ENCODE results near the gene GLCE. TPM values are rescaled to one million over a fixed set of nuclear protein-coding genes. Genes with fewer than 3 reads are reported as not detected.

Gene GLCE
- total RNA-seq, 2 donors from 2014 or later = 3.9 to 4.4 TPM

GRCh38 chr15:69132977-69133861, 27.2 kb upstream of the GLCE start:
- ATAC-seq (no peak), DNase-seq (ENCODE audit: low spot score in 2 of 2) (no peak)
- Mint-ChIP-seq H3K36me3 (no peaks in the 10 kb centered on the region), H3K27ac (no peak overlapping the region), H3K9me3 (no peaks in the 10 kb centered on the region)

GRCh38 chr15:69133862-69134519, 26.4 kb upstream of the GLCE start:
- Mint-ChIP-seq H3K27ac (no peak overlapping the region), H3K9me3 (no peaks in the 10 kb centered on the region), H3K36me3 (no peaks in the 10 kb centered on the region)
- no peak for DNase-seq (ENCODE audit: low spot score in 2 of 2)
- ATAC-seq = no peak

GRCh38 chr15:69134791-69135190, 25.6 kb upstream of the GLCE start:
- no peak overlapping the region for H3K27ac Mint-ChIP-seq
- no peak for ATAC-seq
- no peaks in the 10 kb centered on the region for H3K36me3 Mint-ChIP-seq
- DNase-seq (ENCODE audit: low spot score in 2 of 2) = no peak
- no peaks in the 10 kb centered on the region for H3K9me3 Mint-ChIP-seq

- no peak for ATAC-seq
These were observed 24.9 kb upstream of the GLCE start for GRCh38 chr15:69135499-69135898.

GRCh38 chr15:69138963-69139362, 21.5 kb upstream of the GLCE start:
- Mint-ChIP-seq H3K9me3 (no peaks in the 10 kb centered on the region), H3K36me3 (peaks cover 0 to 4% of the 10 kb centered on the region in 2 donors), H3K27ac (no peak overlapping the region)
- no peak for ATAC-seq
- DNase-seq (ENCODE audit: low spot score in 2 of 2) = no peak

More at GRCh38 chr15:69135499-69135898, 24.9 kb upstream of the GLCE start:
- H3K9me3 Mint-ChIP-seq = no peaks in the 10 kb centered on the region
- no peaks in the 10 kb centered on the region for H3K36me3 Mint-ChIP-seq
- no peak for DNase-seq (ENCODE audit: low spot score in 2 of 2)
- H3K27ac Mint-ChIP-seq = no peak overlapping the region

- no peak overlapping the region for H3K27ac Mint-ChIP-seq
- H3K9me3 Mint-ChIP-seq = no peaks in the 10 kb centered on the region
These were observed 20.1 kb upstream of the GLCE start for GRCh38 chr15:69140306-69140705.

GRCh38 chr15:69141286-69141701, 19.1 kb upstream of the GLCE start:
- H3K36me3 Mint-ChIP-seq = peaks cover 0 to 4% of the 10 kb centered on the region in 2 donors
- no peak overlapping the region for H3K27ac Mint-ChIP-seq
- no peak for ATAC-seq
- DNase-seq (ENCODE audit: low spot score in 2 of 2) = no peak
- no peaks in the 10 kb centered on the region for H3K9me3 Mint-ChIP-seq

More at GRCh38 chr15:69140306-69140705, 20.1 kb upstream of the GLCE start:
- ATAC-seq (no peak), DNase-seq (ENCODE audit: low spot score in 2 of 2) (no peak)
- H3K36me3 Mint-ChIP-seq = peaks cover 0 to 4% of the 10 kb centered on the region in 2 donors

GRCh38 chr15:69141833-69142232, 18.6 kb upstream of the GLCE start:
- ATAC-seq (no peak), DNase-seq (ENCODE audit: low spot score in 2 of 2) (no peak)
- Mint-ChIP-seq H3K9me3 (no peaks in the 10 kb centered on the region), H3K36me3 (peaks cover 0 to 4% of the 10 kb centered on the region in 2 donors), H3K27ac (no peak overlapping the region)

- DNase-seq (ENCODE audit: low spot score in 2 of 2) (no peak), ATAC-seq (no peak)
- Mint-ChIP-seq H3K36me3 (peaks cover 0 to 4% of the 10 kb centered on the region in 2 donors), H3K9me3 (no peaks in the 10 kb centered on the region), H3K27ac (no peak overlapping the region)
These were observed 16.5 kb upstream of the GLCE start for GRCh38 chr15:69143756-69144436.

- DNase-seq (ENCODE audit: low spot score in 2 of 2) (no peak), ATAC-seq (no peak)
- H3K9me3 Mint-ChIP-seq = no peaks in the 10 kb centered on the region
- no peak overlapping the region for H3K27ac Mint-ChIP-seq
- peaks cover 0 to 4% of the 10 kb centered on the region in 2 donors for H3K36me3 Mint-ChIP-seq
These were observed 15.9 kb upstream of the GLCE start for GRCh38 chr15:69144530-69144929.

- no peak for ATAC-seq
These were observed 15.2 kb upstream of the GLCE start for GRCh38 chr15:69145149-69145693.

GRCh38 chr15:69145694-69146492, 14.5 kb upstream of the GLCE start:
- Mint-ChIP-seq H3K36me3 (peaks cover 0 to 4% of the 10 kb centered on the region in 2 donors), H3K9me3 (no peaks in the 10 kb centered on the region), H3K27ac (no peak overlapping the region)
- ATAC-seq = no peak
- DNase-seq (ENCODE audit: low spot score in 2 of 2) = no peak

More at GRCh38 chr15:69145149-69145693, 15.2 kb upstream of the GLCE start:
- no peaks in the 10 kb centered on the region for H3K9me3 Mint-ChIP-seq
- H3K36me3 Mint-ChIP-seq = peaks cover 0 to 4% of the 10 kb centered on the region in 2 donors
- H3K27ac Mint-ChIP-seq = no peak overlapping the region
- DNase-seq (ENCODE audit: low spot score in 2 of 2) = no peak

GRCh38 chr15:69146724-69147435, 13.6 kb upstream of the GLCE start:
- ATAC-seq (no peak), DNase-seq (ENCODE audit: low spot score in 2 of 2) (no peak)
- no peaks in the 10 kb centered on the region for H3K9me3 Mint-ChIP-seq
- H3K27ac Mint-ChIP-seq = no peak overlapping the region
- peaks cover 0 to 4% of the 10 kb centered on the region in 2 donors for H3K36me3 Mint-ChIP-seq

GRCh38 chr15:69148465-69148864, 12.0 kb upstream of the GLCE start:
- Mint-ChIP-seq H3K27ac (no peak overlapping the region), H3K9me3 (no peaks in the 10 kb centered on the region), H3K36me3 (no peaks in the 10 kb centered on the region)
- ATAC-seq = no peak
- DNase-seq (ENCODE audit: low spot score in 2 of 2) = no peak

- ATAC-seq (no peak), DNase-seq (ENCODE audit: low spot score in 2 of 2) (no peak)
- Mint-ChIP-seq H3K27ac (no peak overlapping the region), H3K9me3 (no peaks in the 10 kb centered on the region), H3K36me3 (no peaks in the 10 kb centered on the region)
These were observed 11.3 kb upstream of the GLCE start for GRCh38 chr15:69149163-69149562.

GRCh38 chr15:69149803-69150202, 10.6 kb upstream of the GLCE start:
- no peak overlapping the region for H3K27ac Mint-ChIP-seq
- no peak for ATAC-seq

More at GRCh38 chr15:69149803-69150202, 10.6 kb upstream of the GLCE start:
- Mint-ChIP-seq H3K36me3 (no peaks in the 10 kb centered on the region), H3K9me3 (no peaks in the 10 kb centered on the region)
- no peak for DNase-seq (ENCODE audit: low spot score in 2 of 2)
